ENCODE results near the gene FAAP20. TPM values are rescaled to one million over a fixed set of nuclear protein-coding genes. Genes with fewer than 3 reads are reported as not detected.

Gene FAAP20
- total RNA-seq, 3 donors from 2014 or later = 23.4 to 42.6 (median 32.0) TPM

GRCh38 chr1:2189459-2190425, 4.8 kb downstream of the FAAP20 start:
- no peak for TF ChIP-seq CTCF (IDR thresholded peaks at IDR 0.05)
- ATAC-seq = peak; percentile 94
- peak; percentile 93 to 98 (median 96) for DNase-seq
- H3K4me3 ChIP-seq = peak overlapping the region; percentile 15
- no peaks in the 10 kb centered on the region for H3K36me3 ChIP-seq (ENCODE audit: low read depth)
- no peaks in the 10 kb centered on the region for H3K9me3 ChIP-seq
- intact Hi-C loops (cut with DNase I, micrococcal nuclease) = no loop called here
- H3K4me1 ChIP-seq (ENCODE audit: low read depth) = peaks cover 19% of the 10 kb centered on the region

DNA sequence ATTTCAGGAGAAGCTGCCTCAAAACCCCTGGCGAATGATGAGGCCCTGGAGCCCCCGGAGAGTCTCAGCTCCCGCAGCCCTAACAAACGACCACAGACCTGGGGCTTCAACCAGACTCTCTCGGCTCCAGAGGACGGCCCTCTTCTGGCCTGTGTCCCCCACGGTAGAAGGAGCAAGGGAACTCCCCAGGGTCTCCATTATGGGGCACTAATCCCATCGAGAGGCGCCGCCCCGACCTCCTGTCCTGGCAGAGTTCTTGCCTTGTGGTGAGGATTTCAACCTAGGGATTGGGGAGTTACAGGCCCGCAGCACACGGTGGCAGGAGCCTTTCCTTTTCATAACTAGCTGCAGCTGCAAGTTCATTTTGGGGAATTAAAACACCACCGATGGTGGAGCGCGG, 6.2 kb downstream of the FAAP20 start:
- intact Hi-C loops (cut with DNase I, micrococcal nuclease) = no loop called here
- H3K4me3 ChIP-seq = no peak overlapping the region
- H3K4me1 ChIP-seq (ENCODE audit: low read depth) = peaks cover 15% of the 10 kb centered on the region
- no peak for TF ChIP-seq CTCF (IDR thresholded peaks at IDR 0.05)
- DNase-seq (no peak), ATAC-seq (no peak)
- H3K9me3 ChIP-seq = no peaks in the 10 kb centered on the region
- H3K36me3 ChIP-seq (ENCODE audit: low read depth) = no peaks in the 10 kb centered on the region

DNA sequence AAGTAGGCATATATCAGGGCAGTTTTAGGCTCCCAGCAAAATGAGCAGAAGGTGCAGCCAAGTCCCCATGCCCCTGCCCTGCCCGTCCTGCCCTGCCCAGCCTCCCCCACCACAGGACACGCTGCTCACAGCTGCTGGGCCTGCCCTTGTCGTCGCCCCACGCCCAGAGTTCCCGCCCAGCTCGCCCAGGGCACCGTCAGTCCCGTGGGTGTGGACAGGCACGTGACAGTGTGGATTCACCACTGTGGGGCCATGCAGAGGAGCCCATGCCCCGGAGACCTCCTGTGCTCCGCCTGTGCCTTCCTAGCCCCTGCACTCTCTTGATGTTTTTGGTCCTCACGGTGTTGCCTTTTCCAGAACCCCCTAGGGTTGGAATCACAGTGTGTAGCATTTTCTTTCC, 7.0 kb downstream of the FAAP20 start:
- no peak overlapping the region for H3K4me3 ChIP-seq
- no peaks in the 10 kb centered on the region for H3K36me3 ChIP-seq (ENCODE audit: low read depth)
- H3K4me1 ChIP-seq (ENCODE audit: low read depth) = peaks cover 15% of the 10 kb centered on the region
- ATAC-seq (peak; percentile 3), DNase-seq (no peak)
- intact Hi-C loops (cut with DNase I, micrococcal nuclease) = no loop called here
- no peaks in the 10 kb centered on the region for H3K9me3 ChIP-seq
- TF ChIP-seq CTCF (IDR thresholded peaks at IDR 0.05) = no peak

- no peak for TF ChIP-seq CTCF (IDR thresholded peaks at IDR 0.05)
- intact Hi-C loops (cut with DNase I, micrococcal nuclease) = no loop called here
- no peak for DNase-seq
- Histone ChIP-seq H3K4me1 (ENCODE audit: low read depth) (peaks cover 15% of the 10 kb centered on the region), H3K36me3 (ENCODE audit: low read depth) (no peaks in the 10 kb centered on the region), H3K4me3 (no peak overlapping the region), H3K9me3 (no peaks in the 10 kb centered on the region)
- ATAC-seq = no peak
Observed at GRCh38 chr1:2186901-2187300, 7.7 kb downstream of the FAAP20 start.

DNA sequence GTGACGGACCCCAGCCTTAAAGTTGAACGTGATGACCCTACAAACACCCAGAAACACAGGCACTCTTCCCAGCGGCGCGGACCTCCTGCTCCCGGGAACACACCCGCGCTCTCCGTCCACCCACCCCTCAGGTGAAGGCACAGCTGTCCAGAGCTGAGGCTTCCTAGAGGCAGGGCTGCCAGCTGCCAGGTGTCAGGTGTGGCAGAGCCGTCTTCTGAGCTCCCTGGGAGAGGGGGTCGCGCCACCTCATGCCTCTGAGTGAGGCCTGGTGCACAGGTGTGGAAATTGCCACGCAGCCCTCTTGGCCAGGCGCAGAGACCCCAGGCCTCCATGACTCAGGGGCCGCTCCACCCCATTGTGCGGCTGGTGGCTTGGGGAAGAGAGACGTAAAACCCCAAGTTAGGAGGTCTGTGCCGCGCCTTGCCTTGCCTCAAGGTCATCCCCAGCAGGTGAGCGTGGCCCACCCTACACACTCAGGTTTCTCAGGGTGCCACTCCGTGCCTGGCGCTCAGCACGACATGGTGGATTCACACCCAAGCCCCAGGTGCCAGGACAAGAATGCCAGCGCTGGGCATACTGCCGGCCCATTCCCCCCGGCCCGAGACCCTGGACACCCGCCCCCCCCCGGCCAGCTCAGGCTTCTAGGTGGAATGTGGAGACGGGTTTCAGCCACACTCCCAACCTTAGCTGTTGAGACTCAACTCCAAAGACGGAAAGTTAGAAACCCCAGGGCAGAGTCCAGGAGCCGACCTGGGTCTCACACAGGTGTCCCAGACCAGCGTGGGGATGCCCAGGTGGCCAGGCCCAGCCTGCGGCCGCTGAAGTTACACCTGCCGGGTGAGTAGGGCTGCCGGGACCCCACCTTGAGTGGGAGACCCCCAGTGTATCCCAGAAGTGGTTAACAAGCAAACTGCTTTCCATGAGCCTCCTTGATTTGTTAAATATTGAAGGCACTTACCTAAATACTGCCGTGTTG, 8.4 kb downstream of the FAAP20 start:
- no peak for TF ChIP-seq CTCF (IDR thresholded peaks at IDR 0.05)
- intact Hi-C loops (cut with DNase I, micrococcal nuclease) = no loop called here
- no peaks in the 10 kb centered on the region for H3K9me3 ChIP-seq

More for the DNA sequence above, 8.4 kb downstream of the FAAP20 start:
- no peak for ATAC-seq
- no peak overlapping the region for H3K4me3 ChIP-seq
- H3K4me1 ChIP-seq (ENCODE audit: low read depth) = peaks cover 15% of the 10 kb centered on the region
- DNase-seq = no peak
- no peaks in the 10 kb centered on the region for H3K36me3 ChIP-seq (ENCODE audit: low read depth)

All from mucosa of descending colon (tissue), 3 donors.